GM19193 (cell line): ENCODE results near the gene POT1.

Experiments
- POLR2A ChIP-seq: IDR thresholded peaks from 4 replicates; pipeline ENCODE4 v1.6.1; 2011; ENCODE audit not compliant: insufficient read depth, insufficient read length; ENCODE audit errors: extremely low read depth

Gene POT1

DNA sequence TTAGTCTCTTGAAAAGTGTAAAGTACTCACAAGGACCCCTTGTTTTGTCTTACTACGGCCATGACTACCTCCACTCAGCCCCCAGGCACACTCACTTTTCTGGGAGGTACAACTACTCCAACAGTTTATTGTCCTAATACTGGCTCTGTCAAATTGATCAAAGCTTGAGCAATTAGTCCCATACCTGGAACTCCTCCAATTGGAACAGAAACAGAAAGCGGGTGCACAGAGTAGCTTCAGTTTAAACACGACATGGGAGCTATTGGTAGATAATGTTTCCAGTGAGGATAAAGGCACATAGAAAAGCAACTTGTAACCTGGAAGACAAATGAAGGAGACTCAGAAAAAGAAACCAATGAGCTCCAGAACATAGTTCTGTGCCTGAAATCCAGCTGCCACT is 156.3 kb downstream of the POT1 start:
- TF ChIP-seq POLR2A = no peak
